ENCODE results near the gene PLTP.

PLTP gene

GRCh38 chr20:45848969-45849582 is 62.9 kb downstream of the PLTP start:
- no peak overlapping the region for H3K9ac ChIP-seq (ENCODE audit: low read depth, low read length)
- H4K20me1 ChIP-seq (ENCODE audit: insufficient read depth, low read length) = peaks cover 3% of the 10 kb centered on the region; the same call in 1 of the 2 replicates
- 0 out of 2 replicates have a peak, but pooled peaks cover 2% of the 10 kb centered on the region for H3K4me1 ChIP-seq (ENCODE audit: insufficient read depth, low read length)
- no peaks in the 10 kb centered on the region for H3K27me3 ChIP-seq (ENCODE audit: insufficient read depth, low read length, poor library complexity)
- peaks cover 54% of the 10 kb centered on the region for H3K36me3 ChIP-seq (ENCODE audit: insufficient read depth, low read length)
- H3K79me2 ChIP-seq (ENCODE audit: insufficient read depth, low read length) = no peaks in the 10 kb centered on the region
- no peak overlapping the region for H3K27ac ChIP-seq (ENCODE audit: low read length)
- no peaks in the 10 kb centered on the region for H3K9me3 ChIP-seq (ENCODE audit: insufficient read depth, low read length, severe bottlenecking)
- TF ChIP-seq EZH2 (IDR thresholded peaks at IDR 0.05; ENCODE audit: borderline replicate concordance, low read depth, low read length, severe bottlenecking) = no peak
- no peak for TF ChIP-seq CTCF (IDR thresholded peaks at IDR 0.05; ENCODE audit: borderline replicate concordance, extremely low read depth, low read length, poor library complexity, severe bottlenecking)
- ATAC-seq (ENCODE audit: insufficient read depth, low read depth) (no peak), DNase-seq (no peak)
- H2AFZ ChIP-seq (ENCODE audit: low read depth, low read length) = no peak overlapping the region
- no peak overlapping the region for H3K4me2 ChIP-seq (ENCODE audit: insufficient read depth, low read length)
- H3K4me3 ChIP-seq (ENCODE audit: low read depth in 1 of 2, low read length in 2 of 2) = no peak overlapping the region

Data from DND-41 (cell line).